ENCODE results near the gene POTEF.
"Not testable (repeated sequence)": the region's sequence is repeated elsewhere in the genome, so short reads cannot be mapped to it uniquely, and the experiment has no call there.

POTEF gene

DNA sequence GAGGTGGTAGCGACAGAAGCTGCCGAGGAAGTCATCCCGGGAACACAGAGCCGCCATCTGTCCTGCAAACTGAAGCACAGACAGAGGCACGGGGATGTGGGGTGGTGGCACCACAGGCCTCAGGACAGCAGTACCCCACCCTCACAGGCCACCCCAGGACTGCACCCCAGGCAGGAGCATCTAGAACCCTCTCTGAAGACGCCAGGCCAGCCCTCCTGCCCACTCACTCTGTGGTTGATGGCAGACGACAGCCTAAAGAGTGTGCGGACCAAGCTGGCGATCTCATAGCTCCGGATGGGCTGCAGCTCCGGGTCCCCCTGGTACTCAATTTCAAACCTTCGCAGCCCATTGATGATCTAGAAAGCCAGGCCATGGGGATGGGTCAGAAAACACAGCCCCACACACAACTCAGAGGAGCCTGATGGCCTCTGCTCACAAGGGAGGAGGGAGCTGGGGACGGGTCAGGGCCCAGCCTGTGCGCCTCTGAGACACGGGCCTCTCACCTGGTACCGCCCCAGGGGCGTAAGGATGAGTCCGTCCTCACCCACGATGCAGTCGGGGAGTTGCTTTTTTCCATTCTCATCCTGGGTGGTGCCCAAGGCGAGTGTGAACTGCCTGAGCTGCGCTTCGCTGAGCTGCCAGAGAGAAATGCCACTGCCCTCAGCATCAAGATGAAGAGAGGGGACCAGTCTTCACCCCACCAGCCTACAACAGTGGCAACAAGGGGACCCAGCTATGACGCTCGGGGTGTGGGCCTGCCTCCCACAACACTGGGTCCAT lies 24.0 kb upstream of the POTEF start:
- no peak for DNase-seq (ENCODE audit: low spot score)

DNA sequence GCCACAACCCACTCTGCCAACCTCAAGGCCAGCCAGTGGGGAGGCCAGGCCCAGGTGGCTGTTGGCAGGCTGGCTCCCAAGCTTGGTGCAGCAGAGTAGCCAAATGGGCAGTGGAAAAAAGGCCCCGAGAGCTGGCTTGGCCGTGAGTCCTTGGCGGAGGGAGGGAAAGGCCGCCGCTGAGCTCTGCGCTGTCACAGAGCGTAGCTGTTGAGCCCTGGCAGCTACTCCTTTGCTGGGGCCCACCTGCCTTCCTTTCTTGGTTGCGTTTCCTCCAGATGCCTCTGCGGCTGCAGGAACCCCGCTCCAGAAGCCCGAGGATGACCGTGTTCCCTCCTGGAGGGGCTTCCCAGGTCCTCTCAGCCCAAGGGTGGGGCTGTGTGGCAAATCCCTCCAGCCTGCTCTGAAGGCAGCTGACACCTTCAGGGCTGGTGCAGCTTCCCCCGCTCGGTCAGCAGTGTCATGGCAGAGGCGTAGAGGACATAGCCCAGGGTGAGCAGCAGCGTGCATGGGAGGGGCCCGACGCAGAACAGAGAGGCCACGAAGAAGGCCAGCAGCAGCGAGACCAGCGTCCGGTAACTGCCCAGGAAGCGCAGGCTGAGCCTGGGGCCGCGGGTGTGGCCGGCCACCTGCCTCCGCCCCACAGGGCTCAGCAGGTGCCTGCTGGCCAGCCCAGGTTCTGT lies 23.3 kb upstream of the POTEF start:
- not testable (repeated sequence) for DNase-seq (ENCODE audit: low spot score)

DNA sequence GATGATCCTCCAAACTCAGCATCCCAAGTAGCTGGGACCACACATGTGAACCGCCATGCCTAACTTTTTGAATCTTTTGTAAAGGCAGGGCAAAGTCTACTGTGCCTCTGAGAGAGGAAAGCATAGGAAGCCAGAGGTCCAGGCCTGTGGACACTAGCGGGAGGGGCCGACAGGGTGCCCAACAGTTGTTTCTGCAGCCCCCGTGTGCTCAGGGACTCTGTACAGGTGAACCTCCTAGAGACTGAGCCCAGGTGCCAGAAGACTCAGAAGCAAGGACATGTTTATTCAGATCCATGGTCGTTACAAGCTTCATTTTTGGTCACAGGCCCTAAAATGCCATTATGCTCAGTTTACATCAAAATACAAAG lies 22.1 kb upstream of the POTEF start:
- not testable (repeated sequence) for DNase-seq (ENCODE audit: low spot score)

DNA sequence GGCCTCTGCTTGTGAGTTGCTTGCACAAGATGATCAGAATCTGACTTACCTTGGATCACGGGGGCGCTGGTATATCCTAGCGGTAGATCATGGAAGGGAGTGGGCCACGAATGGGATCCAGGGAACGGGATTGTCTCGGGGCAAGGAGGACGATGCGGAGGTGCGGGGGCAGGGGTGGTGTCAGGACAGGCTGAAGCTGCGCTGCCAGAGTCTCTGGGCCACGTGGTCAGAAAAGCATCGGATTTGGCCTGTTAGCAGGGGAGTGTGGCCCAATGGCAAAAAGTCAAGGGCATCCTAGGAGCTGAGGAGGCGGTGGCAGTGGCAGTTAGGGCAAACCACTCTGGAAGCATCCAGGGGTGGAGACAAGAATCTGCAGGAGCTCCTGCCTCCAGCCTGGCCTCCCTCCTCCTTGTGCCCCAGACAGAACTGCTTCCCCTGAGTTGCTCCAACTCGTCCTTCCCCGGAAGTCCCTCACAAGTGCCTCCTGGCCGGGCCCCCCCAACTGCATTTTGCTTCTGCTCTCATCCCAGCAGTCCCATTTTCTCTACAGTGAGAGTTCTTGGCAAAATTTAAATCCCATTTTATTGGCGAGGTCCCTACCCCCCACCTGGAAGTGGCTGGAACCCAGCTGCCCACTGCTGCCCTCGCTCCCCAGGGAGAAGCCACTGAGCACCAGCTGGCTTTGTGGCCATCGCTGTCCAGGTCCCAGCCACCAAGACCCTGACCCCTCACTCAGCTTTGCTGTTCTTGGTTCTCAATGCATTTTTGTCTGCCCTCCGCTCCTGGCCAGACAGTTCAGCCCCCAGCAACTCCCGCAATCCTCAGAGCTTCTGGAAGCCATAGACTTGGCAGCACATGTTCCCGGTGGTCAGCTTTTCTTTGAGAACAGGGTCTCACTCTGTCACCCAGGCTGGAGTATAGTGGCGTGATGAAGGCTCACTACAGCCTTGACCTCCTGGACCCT lies 21.4 kb upstream of the POTEF start:
- no peak for DNase-seq (ENCODE audit: low spot score)

DNA sequence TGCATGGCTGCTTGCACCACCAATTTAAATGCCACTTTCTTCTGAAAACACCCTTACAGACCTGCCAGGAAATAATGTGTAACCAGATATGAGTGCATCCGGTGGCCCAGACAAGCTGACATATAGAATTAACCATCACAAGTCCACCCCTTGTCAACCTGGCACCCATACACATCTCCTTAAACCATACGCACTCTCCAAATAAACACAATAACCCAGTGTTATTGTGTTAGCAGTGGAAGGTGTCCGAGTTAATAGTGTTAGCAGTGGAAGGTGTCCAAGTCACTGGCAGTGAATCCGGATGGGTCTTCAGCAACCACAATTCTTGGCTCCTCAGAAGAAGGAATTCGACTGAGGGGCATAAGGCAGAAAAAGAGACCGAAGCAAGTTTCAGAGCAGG lies 19.5 kb upstream of the POTEF start:
- DNase-seq (ENCODE audit: low spot score), result not testable (repeated sequence)

DNA sequence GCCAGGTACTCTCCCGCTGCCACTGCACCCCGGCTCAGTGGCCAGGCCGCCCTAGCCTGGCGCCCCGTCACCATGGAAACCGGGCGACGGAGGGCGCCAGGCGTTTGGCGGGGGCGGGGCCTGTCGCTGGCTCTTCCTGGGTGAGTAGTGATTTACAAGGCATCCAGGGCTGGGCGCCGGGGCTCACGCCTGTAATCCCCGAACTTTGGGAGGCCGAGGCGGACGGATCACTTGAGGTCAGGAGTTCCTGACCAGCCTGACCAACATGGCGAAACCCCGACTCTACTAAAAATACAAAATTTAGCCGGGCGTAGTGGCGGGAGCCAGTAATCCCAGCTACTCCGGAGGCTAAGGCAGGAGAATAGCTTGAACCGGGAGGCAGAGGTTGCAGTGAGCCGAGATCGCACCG lies 16.0 kb upstream of the POTEF start, which contains the start of gene CCDC74B:
Gene CCDC74B, minus strand, starts transcription at position 107 of the 409 bp plus-strand sequence. CDS start 116 bp downstream, outside the sequence.
- peak; percentile 23 for DNase-seq (ENCODE audit: low spot score)

DNA sequence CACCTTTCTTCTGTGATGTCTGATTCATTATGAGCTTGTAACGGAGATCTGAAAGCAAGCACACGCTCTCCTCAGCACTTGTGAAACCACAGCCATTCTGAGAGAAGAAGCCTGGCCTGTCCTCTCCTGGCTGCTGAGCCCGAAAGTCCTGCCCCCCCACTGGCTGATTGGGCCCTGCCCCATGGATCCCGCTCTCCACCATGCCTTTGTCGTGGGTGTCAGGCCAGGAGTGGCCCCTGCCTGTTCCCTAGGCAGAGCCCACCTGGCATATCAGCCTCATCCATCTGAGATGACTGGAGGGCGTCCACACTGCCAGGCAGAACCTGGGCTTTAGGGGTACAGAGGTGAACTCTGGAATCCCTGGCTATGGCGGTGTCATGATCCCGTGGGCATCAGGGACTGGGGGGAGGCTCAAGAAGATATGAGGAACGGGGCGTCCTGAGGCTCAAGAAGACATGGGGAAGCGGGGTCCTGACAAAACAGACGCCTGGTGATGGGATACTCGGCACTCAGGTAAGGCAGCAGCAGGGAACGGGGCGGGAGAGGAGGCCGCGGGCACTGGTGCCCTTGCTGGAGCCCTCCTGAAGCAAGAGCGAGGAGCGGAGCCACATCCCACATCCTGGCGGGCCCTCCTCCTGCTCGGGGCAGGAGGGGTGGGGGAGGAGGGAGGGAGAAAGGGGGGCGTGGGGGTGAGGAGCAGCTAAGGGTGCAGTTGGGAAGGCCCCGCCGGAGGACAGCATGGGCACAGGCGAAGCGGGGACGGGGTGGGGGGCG lies 14.4 kb upstream of the POTEF start:
- DNase-seq (ENCODE audit: low spot score), result not testable (repeated sequence)

DNA sequence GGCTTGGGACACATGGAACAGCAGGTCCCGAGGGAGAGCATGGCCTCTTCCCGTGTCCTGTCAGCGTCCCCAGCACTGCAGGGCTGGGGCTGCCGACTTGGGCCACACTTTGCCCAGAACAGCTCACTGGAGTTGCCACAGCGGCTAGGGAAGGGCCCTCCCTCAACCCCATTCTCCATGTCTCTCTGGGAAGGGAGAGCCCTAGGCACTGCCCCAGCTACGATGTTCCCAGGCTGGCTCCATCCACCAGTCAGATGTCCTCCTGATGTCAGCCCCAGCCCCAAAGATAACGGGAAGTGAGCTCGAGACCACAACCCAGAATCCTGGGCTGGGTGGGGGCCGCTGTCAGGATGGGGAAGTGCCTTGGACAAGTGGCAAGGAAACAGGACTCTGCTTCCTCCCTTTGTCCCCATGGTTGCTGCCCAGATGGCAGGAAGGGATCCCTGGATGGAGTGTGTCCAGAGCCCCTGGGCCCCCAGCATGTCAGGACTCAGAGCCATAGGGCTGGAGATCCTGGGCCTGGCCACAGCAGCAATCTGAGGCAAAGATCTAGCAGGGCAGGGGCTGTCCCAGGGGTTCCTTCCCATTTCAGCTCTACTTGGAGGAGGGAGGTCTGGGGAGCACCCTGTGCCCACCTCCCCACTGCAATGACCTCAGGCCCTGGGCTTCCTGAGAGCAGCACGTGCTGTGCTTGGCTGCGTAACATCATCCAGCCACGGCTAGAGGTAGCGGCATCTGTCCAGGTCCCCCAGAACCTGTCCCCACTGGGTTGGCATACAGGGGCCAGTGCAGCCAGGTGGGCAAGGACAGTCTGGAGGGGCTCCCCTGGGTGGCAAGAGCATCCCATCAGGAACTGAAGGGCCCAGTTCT lies 13.6 kb upstream of the POTEF start:
- DNase-seq (ENCODE audit: low spot score), result not testable (repeated sequence)

DNA sequence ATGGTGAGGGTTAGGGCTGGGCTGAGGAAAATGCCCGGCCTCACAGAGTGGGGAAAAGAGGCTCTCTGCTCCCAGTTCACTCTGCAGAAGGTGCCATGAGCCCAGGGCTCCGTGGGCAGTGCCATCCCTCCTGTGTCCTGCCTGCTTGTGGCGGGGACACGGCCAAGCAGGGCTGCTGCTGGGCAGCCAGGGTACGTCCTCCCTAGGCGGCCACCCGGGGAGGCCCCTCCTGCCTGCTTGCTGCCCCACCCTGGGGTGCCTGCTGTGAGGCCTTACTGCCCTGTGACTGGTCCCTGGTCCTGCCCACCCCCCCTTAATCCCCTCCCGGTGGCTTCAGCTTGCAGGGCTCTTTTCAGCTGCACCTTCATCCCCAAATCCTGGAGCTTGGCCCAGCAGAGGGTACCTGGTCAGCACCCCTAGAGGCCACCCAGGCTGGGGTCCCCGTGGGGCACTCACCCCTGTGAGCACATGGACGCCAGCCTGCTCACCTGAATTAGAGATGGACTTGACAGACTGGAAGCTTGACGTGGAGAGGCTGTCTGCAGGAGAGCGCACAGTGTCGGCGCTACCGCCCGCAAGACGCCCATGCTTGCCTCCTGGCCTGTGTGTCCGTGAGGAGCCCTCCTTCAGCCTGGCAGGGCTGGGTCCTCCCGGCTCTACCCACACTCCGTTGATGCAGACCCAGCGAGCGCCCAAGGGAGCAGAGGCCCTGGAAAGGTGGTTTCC lies 12.8 kb upstream of the POTEF start:
- DNase-seq (ENCODE audit: low spot score), result not testable (repeated sequence)

DNA sequence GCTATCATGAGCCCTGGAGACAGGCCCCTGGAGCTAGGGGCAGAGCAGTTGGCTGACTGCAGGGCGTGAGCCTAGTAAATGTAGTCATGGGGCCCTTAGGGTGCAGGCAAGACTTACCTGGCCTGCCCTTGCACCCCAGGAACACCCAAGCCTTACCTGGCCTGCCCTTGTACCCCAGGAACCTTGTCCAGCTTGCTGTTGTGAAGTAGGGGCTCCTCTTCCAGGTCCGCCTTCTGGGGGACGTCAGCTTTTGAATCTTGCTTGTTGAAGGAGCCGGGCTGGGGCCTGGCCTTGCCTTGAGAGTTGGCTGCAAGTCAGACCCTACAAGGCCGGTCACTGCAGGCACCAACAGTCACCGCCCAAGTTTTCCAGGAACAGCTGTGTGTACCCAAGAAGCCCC lies 12.0 kb upstream of the POTEF start:
- DNase-seq (ENCODE audit: low spot score), result not testable (repeated sequence)

DNA sequence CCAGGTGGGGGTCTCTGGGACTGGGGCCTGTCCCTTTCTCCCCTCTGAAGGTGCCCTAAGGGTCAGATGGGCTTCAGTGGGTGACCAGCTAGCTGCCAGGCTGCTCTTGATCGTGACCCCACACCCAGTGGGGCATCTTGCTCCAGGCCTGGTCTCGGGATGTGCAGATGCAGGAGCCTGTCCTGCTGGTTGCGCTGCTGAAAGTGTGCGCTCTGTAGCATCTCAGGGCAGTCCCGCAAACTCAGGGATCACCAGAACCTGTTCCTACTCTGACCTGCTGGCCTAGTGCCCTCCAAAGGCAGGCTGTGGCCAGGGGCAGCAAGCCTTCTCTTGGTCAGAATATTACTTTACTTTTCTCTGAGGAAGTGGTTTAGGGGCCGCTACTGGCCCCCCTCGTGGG lies 11.5 kb upstream of the POTEF start:
- not testable (repeated sequence) for DNase-seq (ENCODE audit: low spot score)

DNA sequence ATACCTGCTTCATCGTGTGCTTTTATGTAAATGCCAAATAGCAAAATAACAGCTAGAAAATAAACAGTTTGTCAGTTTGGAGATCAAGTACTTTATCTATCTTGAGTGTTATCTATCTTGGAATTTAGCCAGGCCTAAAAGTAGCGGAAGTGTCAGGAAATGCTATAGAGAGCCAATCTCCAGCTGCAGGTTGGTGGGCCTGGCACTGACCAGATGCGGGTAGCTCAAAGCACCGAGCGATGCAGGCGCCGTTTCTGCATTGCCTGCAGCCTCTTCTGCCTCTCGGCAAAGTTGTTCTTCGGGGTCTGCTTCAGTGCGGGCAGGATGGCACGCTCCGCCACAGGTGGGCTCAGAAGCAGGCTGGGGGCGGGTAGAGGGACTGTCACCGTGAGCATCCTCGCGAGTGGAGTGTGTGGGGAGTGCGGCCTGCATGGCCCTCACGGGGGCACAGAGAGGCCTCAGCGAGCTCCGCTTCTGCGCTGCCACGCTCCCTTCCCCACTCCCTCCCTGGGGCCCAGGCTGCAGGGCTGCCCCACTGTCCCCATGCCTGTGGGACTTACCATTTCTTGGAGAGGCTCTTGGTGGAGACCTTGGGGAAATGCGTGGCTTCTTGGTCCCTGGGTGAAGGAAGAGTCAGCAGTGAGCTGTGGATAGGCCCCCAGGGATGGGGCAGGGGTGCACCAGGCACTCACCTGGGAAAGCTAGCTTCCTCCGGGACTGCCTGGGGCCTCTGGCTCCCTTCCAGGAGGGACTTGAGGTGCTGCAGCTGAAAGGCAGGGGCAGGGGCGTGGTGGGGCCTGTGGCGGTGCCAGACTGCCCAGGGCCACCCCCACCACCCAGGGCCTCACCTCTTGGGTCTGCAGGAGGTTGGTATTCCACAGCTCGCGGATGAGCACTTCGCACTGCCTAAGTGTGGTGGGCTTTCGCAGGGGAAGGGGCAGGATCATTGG lies 10.6 kb upstream of the POTEF start:
- DNase-seq (ENCODE audit: low spot score), result not testable (repeated sequence)

DNA sequence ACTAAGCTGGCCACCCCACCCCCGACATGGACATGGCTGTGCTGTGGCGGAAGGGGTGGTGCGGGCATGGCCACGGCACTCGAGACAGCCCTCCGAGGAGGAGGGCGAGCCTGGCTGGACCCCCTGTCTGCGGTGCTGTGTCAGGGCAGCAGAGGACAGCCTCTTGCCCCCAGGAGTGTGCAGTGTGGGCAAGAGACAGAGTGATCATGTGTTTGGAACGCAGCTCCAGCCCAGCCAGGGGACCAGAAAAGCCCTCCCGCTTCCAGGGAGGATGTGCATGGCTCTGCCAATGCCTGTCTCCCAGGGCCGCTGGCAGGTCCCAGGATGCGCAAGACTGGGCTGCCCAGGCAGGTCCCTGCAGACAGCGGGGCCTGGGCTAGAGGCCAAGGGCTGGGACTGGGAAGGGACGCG lies 9.8 kb upstream of the POTEF start:
- DNase-seq (ENCODE audit: low spot score), result not testable (repeated sequence)

DNA sequence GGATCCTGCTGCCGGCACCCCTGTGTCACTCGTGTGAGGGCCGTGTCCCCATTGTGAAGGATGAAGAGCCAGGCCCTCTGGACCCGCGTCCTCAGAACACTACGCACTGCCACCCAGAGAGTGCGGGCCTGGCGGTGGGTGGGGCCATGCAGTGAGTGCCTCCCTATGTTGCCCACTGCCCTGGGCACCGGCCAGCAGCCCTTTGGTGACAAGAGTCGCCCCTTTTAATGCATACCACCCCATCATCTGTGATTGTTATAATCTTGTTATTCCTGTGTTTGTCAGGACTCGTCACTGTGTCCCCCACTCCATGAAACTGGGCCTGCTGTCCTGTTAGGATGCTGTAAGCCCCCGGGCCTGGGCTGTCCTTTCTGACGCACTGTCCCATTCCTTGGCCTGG lies 9.3 kb upstream of the POTEF start:
- DNase-seq (ENCODE audit: low spot score), result not testable (repeated sequence)

DNA sequence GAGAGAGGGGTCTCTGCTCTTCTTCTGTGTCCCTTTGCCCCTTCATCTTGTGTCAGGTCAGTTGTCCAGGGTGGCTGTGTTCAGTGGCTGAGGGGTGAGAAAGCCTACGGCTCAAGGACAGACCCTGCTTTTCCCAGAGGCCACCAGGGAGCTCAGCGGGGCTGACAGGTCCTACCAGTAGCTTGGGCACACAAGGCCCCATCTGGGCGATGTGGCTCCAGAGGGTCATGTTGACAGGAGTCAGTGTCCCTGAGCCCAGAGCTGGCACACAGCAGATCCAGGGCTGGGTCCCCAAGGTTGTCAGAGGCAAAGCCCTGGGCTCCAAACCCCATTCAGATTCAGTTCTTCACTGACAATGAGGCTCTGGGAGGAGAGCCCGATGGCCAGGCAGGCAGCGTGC lies 8.1 kb upstream of the POTEF start:
- not testable (repeated sequence) for DNase-seq (ENCODE audit: low spot score)

DNA sequence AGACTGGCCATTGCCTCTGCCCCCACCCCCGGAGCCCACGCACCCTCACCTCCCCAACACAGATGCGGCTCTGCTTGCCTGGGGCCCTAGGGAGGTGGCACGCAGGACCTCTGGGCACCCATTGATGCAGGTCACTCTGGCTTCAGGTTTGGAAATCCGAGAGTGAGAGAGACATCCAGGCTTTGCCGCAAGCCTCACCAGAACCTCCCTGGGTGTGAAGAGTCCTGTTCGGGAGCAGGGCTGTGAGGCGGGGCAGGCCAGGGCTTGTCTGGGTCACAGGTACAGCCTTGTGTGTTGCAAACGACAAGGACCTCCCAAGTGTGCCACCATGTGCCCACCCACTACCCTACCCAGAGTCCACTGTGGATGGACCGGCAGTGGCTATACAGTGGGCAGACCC lies 7.5 kb upstream of the POTEF start:
- not testable (repeated sequence) for DNase-seq (ENCODE audit: low spot score)

DNA sequence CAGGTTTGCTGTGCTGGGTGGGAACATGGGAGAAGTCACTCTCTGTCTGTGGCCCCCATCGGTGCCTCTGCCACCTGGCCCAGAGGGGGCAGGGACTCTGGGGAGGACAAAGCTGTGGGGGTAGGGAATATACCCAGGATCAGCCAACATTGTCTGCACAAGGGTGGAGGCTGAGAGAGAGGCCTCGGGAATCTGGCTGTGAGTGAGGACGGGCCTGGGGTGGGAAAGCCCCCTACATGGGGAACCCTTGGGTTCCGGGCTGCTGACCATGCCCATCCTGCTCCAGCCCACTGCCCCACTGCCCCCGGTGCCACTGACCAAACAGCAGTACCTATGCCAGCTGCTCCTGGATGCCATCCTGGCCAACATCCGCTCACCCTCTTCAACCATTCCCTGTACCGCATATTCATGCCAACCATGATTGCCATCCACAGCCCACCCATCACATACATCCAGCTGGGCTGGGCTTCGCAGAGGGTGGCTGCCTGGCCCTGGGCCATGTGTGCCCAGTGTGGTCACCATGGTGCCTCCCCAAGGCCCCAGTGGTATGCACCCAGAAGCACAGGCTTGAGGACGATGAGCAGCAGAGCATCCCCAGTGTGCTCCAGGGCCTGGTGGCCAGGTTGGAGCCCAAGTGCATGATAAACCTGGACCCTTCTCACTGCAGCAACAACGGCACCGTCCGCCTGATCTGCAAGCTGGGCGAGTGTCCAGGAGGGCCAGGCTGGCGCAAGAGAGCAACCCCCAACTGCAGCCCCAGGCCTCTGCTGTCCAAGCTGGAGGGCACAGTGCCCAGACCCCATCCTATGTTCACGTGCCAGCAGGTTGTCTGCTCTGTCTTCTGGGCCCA lies 6.9 kb upstream of the POTEF start:
- DNase-seq (ENCODE audit: low spot score), result no peak

DNA sequence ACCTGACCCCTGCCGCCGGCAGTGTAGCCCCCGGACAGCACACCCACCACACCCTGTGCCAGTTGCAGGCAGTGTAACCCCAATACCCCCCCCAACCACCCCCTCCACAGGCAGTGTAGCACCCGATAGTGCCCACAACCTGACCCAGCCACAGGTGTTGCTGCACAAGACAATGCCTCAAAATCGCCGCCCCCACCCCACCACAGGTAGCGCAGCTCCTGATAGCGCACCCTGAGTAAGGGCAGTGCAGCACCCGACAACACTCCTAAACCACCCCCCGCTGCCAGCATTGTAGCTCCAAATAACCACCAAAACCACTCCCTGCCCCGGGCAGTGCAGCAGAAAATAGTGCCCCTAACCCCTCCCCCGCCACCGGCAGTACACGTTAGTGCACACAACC lies 558 bp downstream of the POTEF start:
- not testable (repeated sequence) for DNase-seq (ENCODE audit: low spot score)
